Transverse colon (tissue), 3 donors: ENCODE results near the gene TOR1AIP2.

Experiments used
- EP300 ChIP-seq: sonication (generic); formaldehyde crosslinking; IDR thresholded peaks from one replicate; pipeline ENCODE4 v1.6.1; 2017; ENCODE audit warnings: antibody characterized with exemption, low read depth
- POLR2A ChIP-seq: fragments of 450-650 bp; IDR thresholded peaks from one replicate; pipeline ENCODE4 v1.6.1; 2016; ENCODE audit warnings: antibody characterized with exemption, mild to moderate bottlenecking, moderate library complexity
- TF ChIP-seq, protein P1 (sequence below), 5 experiments: fragments of 200-600 bp in 3 of 5; fragments of 450-650 bp in 2 of 5; sonication (generic) in 3 of 5; IDR thresholded peaks; 1 replicate in 2 of 5; 2 replicates in 3 of 5; pipeline ENCODE4 v1.5.1; 2016 to 2017; ENCODE audit warnings: antibody characterized with exemption in 5 of 5, inconsistent platforms in 3 of 5, mild to moderate bottlenecking in 2 of 5, moderate library complexity in 1 of 5

DNA sequence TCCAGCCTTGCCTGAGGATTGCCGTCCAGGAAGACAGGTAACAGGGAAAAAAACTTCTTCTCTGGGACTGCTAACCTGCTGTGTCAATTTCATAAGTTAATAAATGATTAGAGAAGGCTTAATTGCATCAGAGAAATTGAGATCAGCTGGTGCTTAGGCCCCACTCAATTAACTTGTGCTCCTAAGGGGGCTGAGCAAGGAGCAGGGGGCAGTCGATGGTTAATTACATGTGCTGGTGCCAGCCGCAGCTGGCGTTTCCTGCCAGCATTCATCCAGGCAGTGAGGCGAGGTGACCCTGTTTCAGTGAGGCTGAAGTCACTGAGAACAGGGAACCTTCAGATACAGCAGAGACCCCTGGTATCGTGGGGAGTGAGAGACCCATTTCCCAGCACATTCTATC, 74.5 kb downstream of the TOR1AIP2 start:
- TF ChIP-seq EP300 (no peak), POLR2A (no peak)
- TF ChIP-seq, protein P1, sequence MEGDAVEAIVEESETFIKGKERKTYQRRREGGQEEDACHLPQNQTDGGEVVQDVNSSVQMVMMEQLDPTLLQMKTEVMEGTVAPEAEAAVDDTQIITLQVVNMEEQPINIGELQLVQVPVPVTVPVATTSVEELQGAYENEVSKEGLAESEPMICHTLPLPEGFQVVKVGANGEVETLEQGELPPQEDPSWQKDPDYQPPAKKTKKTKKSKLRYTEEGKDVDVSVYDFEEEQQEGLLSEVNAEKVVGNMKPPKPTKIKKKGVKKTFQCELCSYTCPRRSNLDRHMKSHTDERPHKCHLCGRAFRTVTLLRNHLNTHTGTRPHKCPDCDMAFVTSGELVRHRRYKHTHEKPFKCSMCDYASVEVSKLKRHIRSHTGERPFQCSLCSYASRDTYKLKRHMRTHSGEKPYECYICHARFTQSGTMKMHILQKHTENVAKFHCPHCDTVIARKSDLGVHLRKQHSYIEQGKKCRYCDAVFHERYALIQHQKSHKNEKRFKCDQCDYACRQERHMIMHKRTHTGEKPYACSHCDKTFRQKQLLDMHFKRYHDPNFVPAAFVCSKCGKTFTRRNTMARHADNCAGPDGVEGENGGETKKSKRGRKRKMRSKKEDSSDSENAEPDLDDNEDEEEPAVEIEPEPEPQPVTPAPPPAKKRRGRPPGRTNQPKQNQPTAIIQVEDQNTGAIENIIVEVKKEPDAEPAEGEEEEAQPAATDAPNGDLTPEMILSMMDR (IDR thresholded peaks at IDR 0.05) = no peak
